Activated CD8-positive, alpha-beta T cell treated with anti-CD3 and anti-CD28 coated beads for 36 hours (primary cell): ENCODE results near the gene C12orf42. TPM values are rescaled to one million over a fixed set of nuclear protein-coding genes. Genes with fewer than 3 reads are reported as not detected.
A peak's percentile ranks its signal among the peaks of the same experiment; 100 is the strongest.

ENCODE experiments used
- ATAC-seq: fragments of 200-7000 bp; cut with Tn5 transposase; one replicate; pipeline ENCODE4 v1.10.0; 2021; ENCODE audit warnings: mild to moderate bottlenecking, moderate library complexity
- CTCF ChIA-PET: fragments of 350-600 bp; sonication (Branson Sonifier 250); formaldehyde crosslinking; loops from one replicate; lab custom pipeline; 2021; ENCODE audit warnings: antibody characterized with exemption; lab: Charles Lee
- POLR2A ChIA-PET: fragments of 350-600 bp; sonication (Branson Sonifier 250); formaldehyde crosslinking; loops from one replicate; lab custom pipeline; 2021; ENCODE audit warnings: antibody characterized with exemption; lab: Charles Lee
- DNase-seq: peaks from one replicate; pipeline ENCODE4 v3.0.0-alpha.2; 2020
- H3K27ac Mint-ChIP-seq: one replicate; pipeline ENCODE4 v1.8.0; 2021; ENCODE audit warnings: mild to moderate bottlenecking, mixed read lengths
- H3K27me3 Mint-ChIP-seq: one replicate; pipeline ENCODE4 v1.8.0; 2021; ENCODE audit warnings: mixed read lengths
- H3K36me3 Mint-ChIP-seq: one replicate; pipeline ENCODE4 v1.8.0; 2021; ENCODE audit warnings: low read depth, mixed read lengths
- H3K4me1 Mint-ChIP-seq: one replicate; pipeline ENCODE4 v1.8.0; 2021; ENCODE audit warnings: low read depth, mixed read lengths
- H3K4me3 Mint-ChIP-seq: one replicate; pipeline ENCODE4 v1.8.0; 2021; ENCODE audit warnings: mild to moderate bottlenecking, moderate library complexity, mixed read lengths
- H3K9me3 Mint-ChIP-seq: one replicate; pipeline ENCODE4 v1.8.0; 2021; ENCODE audit warnings: mixed read lengths
- intact Hi-C: fragments of 100-400 bp; cut with micrococcal nuclease; formaldehyde crosslinking; loops from one replicate; pipeline ENCODE4 v1.10.0; 2022
- total RNA-seq, 2 experiments: library from RNA; stranded (reverse); gene quantifications; one replicate each; pipeline ENCODE4 v1.2.3, GENCODE V29; 2021
- TF ChIP-seq, protein P1 (sequence below): fragments of 200-600 bp; IDR thresholded peaks from one replicate; pipeline ENCODE4 v1.8.0; 2022; ENCODE audit warnings: antibody characterized with exemption, mild to moderate bottlenecking

The C12orf42 gene
- total RNA-seq, 2 experiments from 2014 or later: 0.49 to 1.4 TPM

DNA sequence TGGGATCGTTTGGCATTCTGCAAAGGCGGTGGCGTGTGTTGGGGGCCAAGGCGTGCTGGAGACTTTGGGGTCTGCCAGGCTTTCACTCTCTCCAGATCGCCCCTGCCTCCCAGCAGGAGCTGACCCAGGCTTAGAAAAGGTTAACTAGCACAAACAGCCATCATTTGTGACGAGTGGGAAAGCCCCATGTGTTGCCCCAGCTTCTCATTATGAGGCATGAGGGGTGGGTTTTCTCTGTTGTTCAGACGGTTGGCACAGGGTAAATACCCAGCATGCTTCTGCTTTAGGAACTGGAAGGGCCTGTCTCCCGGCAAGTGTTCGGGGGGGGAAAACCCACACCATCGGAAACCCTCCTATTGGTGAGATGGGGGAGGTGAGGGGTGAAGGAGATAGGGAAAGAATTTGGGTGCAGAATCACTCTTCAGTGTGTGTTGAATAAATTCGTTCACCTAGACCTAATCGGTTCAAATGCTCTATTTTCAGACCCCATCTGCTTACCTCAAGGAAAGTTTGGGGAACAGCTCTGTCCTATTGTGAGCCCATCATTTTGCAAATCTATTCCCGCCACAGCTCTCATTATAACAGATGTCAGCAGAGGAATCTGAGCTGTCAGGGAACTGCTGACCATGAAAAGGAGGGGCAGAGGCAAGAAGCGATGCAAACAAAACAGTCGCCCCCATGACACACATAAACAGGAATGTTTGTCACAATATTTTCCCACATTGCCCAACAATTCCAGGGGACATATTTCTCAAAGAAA is 34.7 kb upstream of the C12orf42 start:
- DNase-seq (peak; percentile 38), ATAC-seq (peak; percentile 62)
- Mint-ChIP-seq H3K4me3 (no peak overlapping the region), H3K27me3 (peaks cover 6% of the 10 kb centered on the region), H3K36me3 (no peaks in the 10 kb centered on the region), H3K4me1 (peaks cover 5% of the 10 kb centered on the region), H3K27ac (no peak overlapping the region), H3K9me3 (no peaks in the 10 kb centered on the region)
- TF ChIP-seq, protein P1, sequence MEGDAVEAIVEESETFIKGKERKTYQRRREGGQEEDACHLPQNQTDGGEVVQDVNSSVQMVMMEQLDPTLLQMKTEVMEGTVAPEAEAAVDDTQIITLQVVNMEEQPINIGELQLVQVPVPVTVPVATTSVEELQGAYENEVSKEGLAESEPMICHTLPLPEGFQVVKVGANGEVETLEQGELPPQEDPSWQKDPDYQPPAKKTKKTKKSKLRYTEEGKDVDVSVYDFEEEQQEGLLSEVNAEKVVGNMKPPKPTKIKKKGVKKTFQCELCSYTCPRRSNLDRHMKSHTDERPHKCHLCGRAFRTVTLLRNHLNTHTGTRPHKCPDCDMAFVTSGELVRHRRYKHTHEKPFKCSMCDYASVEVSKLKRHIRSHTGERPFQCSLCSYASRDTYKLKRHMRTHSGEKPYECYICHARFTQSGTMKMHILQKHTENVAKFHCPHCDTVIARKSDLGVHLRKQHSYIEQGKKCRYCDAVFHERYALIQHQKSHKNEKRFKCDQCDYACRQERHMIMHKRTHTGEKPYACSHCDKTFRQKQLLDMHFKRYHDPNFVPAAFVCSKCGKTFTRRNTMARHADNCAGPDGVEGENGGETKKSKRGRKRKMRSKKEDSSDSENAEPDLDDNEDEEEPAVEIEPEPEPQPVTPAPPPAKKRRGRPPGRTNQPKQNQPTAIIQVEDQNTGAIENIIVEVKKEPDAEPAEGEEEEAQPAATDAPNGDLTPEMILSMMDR: no peak
- intact Hi-C loops: no loop called here
- POLR2A ChIA-PET: interaction anchor here (1.2 kb wide), 1 partner anchor 10 kb away, joined by 4 read pairs; no protein-coding TSS in a partner anchor
- CTCF ChIA-PET: interaction anchor here (1.5 kb wide), 1 partner anchor 18 kb away, joined by 4 read pairs; no protein-coding TSS in a partner anchor

DNA sequence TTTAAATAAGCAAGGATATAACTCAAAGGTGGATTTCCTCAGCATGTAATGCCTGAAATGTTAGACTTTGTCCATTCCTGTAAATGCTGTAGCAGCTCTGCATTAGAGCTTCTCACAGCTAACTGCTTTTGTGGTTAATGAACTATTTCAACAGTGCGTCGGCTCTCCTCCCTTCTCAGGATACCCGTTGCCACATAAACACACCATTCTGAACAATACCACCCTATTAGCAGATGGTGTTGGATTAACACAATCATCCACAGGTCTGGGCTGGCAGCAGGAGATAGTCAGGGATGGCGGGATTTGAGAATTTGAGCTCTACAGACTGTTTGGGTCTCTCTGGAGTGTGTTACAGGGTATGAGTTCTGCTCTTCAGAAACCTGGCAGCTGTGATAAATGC is 33.5 kb upstream of the C12orf42 start:
- DNase-seq (no peak), ATAC-seq (no peak)
- peaks cover 5% of the 10 kb centered on the region for H3K4me1 Mint-ChIP-seq
- ChIA-PET CTCF (interaction anchor here (0.8 to 1.4 kb wide), 2 partner anchors 579 to 581 kb away, joined by 3 read pairs; no protein-coding TSS in a partner anchor), POLR2A (interaction anchor here (1.2 kb wide), 1 partner anchor 12 kb away, joined by 4 read pairs; no protein-coding TSS in a partner anchor)
- H3K9me3 Mint-ChIP-seq: no peaks in the 10 kb centered on the region
- H3K4me3 Mint-ChIP-seq: no peak overlapping the region
- TF ChIP-seq, protein P1: no peak
- intact Hi-C loops: no loop called here
- H3K36me3 Mint-ChIP-seq: no peaks in the 10 kb centered on the region
- H3K27ac Mint-ChIP-seq: no peak overlapping the region
- H3K27me3 Mint-ChIP-seq: peaks cover 3% of the 10 kb centered on the region

DNA sequence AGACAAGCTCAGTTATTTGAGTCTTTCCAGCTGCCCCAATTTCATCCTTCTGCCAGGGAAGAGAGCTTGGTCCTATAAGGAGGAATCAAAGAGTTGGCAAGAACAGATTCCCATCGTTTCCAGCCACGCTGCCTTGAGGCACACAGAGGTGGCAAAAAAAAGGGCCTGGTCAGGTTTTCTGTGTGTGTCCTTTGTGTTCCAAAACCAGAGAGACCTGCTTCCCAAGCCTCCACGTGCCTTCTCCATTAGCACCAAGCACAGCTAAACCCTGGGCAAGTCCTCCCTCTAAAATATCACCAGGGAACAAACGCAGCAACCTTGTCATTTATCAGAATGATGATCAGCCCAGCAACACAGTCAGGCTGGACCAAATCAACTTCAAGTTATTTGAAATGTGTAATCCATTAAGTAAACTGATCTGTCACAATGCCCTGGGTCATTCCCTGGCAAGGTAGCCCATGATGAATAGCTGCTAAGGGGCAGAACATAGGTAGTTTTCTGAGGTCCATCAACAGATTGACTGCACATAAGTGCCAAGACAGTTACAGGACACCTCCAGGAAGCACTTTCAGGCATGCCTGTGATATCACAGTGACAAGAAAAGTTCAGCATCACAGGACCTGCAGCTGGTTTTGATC is 28.6 kb upstream of the C12orf42 start:
- DNase-seq: no peak
- Mint-ChIP-seq H3K4me1 (no peaks in the 10 kb centered on the region), H3K36me3 (no peaks in the 10 kb centered on the region), H3K27me3 (no peaks in the 10 kb centered on the region), H3K9me3 (no peaks in the 10 kb centered on the region), H3K27ac (no peak overlapping the region), H3K4me3 (no peak overlapping the region)
- POLR2A ChIA-PET: no interaction called here
- intact Hi-C loops: no loop called here
- TF ChIP-seq, protein P1: no peak
- no peak for ATAC-seq
- CTCF ChIA-PET: interaction anchor here (1.1 kb wide), 1 partner anchor 24 kb away, joined by 4 read pairs; no protein-coding TSS in a partner anchor

DNA sequence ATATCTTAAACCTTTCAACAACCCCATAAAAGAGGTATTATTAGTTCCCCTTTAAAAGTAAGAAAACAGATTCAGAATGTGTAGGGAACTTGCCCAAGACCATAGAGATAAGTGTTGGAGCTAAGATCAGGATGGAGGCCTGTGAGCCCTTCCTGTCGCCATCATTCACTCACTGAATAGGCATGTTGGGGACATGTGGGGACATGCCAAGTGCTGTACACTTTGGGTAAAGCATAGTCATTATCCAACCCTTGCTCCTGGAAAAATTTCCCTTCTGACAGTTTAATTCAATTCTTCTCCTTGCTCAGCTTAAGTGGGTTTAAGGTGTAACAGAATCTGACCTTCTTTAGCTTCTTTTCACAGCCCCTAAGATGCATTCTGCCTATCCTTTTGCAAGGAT is 28.0 kb upstream of the C12orf42 start:
- Mint-ChIP-seq H3K27ac (no peak overlapping the region), H3K27me3 (peaks cover 2% of the 10 kb centered on the region), H3K36me3 (no peaks in the 10 kb centered on the region), H3K4me3 (no peak overlapping the region), H3K9me3 (no peaks in the 10 kb centered on the region), H3K4me1 (no peaks in the 10 kb centered on the region)
- ChIA-PET CTCF (interaction anchor here (1.0 kb wide), 2 partner anchors 24 to 575 kb away, joined by 3 to 6 read pairs; no protein-coding TSS in a partner anchor), POLR2A (no interaction called here)
- TF ChIP-seq, protein P1: no peak
- no peak for DNase-seq
- ATAC-seq: no peak
- intact Hi-C loops: no loop called here
